ENCODE measurements around the gene RAB42. TPM values are rescaled to one million over a fixed set of nuclear protein-coding genes. Genes with fewer than 3 reads are reported as not detected.
A peak's percentile ranks its signal among the peaks of the same experiment; 100 is the strongest.
"Not testable (repeated sequence)": the region's sequence is repeated elsewhere in the genome, so short reads cannot be mapped to it uniquely, and the experiment has no call there.

RAB42 gene
- total RNA-seq, 2 experiments from 2014 or later: 0.09 TPM; not detected in 1

GRCh38 chr1:28571911-28572310 is 20.2 kb upstream of the RAB42 start:
- Mint-ChIP-seq H3K27me3 (no peaks in the 10 kb centered on the region), H3K4me1 (peaks cover under 1% of the 10 kb centered on the region), H3K4me3 (no peak overlapping the region), H3K27ac (no peak overlapping the region), H3K36me3 (ENCODE audit: low read depth) (peaks cover 23% of the 10 kb centered on the region), H3K9me3 (ENCODE audit: low read depth) (no peaks in the 10 kb centered on the region)
- no peak for ATAC-seq
- CTCF ChIA-PET: interaction anchor here (0.9 to 1.1 kb wide), 2 partner anchors 18 to 163 kb away, joined by 3 read pairs; no protein-coding TSS in a partner anchor
- intact Hi-C loops (cut with DNase I, micrococcal nuclease): no loop called here
- POLR2A ChIA-PET: interaction anchor here (1.0 to 1.1 kb wide), 2 partner anchors 7 to 9 kb away, joined by 3 to 4 read pairs; no protein-coding TSS in a partner anchor
- no peak for DNase-seq

GRCh38 chr1:28572891-28573290 is 19.2 kb upstream of the RAB42 start:
- H3K9me3 Mint-ChIP-seq (ENCODE audit: low read depth); H3K27me3 Mint-ChIP-seq; H3K4me3 Mint-ChIP-seq; ATAC-seq; H3K27ac Mint-ChIP-seq; H3K4me1 Mint-ChIP-seq; intact Hi-C loops (cut with DNase I, micrococcal nuclease); CTCF ChIA-PET; DNase-seq: not testable (repeated sequence)
- peaks cover 21% of the 10 kb centered on the region for H3K36me3 Mint-ChIP-seq (ENCODE audit: low read depth)
- POLR2A ChIA-PET: interaction anchor here (0.6 to 0.7 kb wide), 2 partner anchors 28 to 128 kb away, joined by 3 to 6 read pairs; no protein-coding TSS in a partner anchor

- no peak for DNase-seq
- no peaks in the 10 kb centered on the region for H3K9me3 Mint-ChIP-seq (ENCODE audit: low read depth)
- peaks cover 11% of the 10 kb centered on the region for H3K4me1 Mint-ChIP-seq
- no peak overlapping the region for H3K4me3 Mint-ChIP-seq
- H3K36me3 Mint-ChIP-seq (ENCODE audit: low read depth): peaks cover 21% of the 10 kb centered on the region
- no peak overlapping the region for H3K27ac Mint-ChIP-seq
- ATAC-seq: no peak
- intact Hi-C loops (cut with DNase I, micrococcal nuclease): no loop called here
- H3K27me3 Mint-ChIP-seq: no peaks in the 10 kb centered on the region
- POLR2A ChIA-PET: interaction anchor here (0.7 kb wide), 1 partner anchor 128 kb away, joined by 3 read pairs; no protein-coding TSS in a partner anchor
- CTCF ChIA-PET: no interaction called here
Observed at GRCh38 chr1:28573564-28573963, 18.5 kb upstream of the RAB42 start.

- no peak for DNase-seq
- Mint-ChIP-seq H3K36me3 (ENCODE audit: low read depth) (peaks cover 43% of the 10 kb centered on the region), H3K4me1 (peaks cover 28% of the 10 kb centered on the region), H3K4me3 (no peak overlapping the region), H3K27me3 (no peaks in the 10 kb centered on the region), H3K27ac (peak overlapping the region; percentile 80), H3K9me3 (ENCODE audit: low read depth) (no peaks in the 10 kb centered on the region)
- intact Hi-C loops (cut with DNase I, micrococcal nuclease): no loop called here
- ChIA-PET CTCF (interaction anchor here (0.9 to 1.5 kb wide), 3 partner anchors 13 to 217 kb away, joined by 3 to 5 read pairs (median 5); no protein-coding TSS in a partner anchor), POLR2A (interaction anchor here (1.4 to 6.7 kb wide), 3 partner anchors 25 to 160 kb away, joined by 3 to 86 read pairs (median 75); partner anchors contain the start of genes RCC1, TRNAU1AP and YTHDF2)
- ATAC-seq: no peak
Observed at GRCh38 chr1:28577052-28577678, 14.9 kb upstream of the RAB42 start.

DNA sequence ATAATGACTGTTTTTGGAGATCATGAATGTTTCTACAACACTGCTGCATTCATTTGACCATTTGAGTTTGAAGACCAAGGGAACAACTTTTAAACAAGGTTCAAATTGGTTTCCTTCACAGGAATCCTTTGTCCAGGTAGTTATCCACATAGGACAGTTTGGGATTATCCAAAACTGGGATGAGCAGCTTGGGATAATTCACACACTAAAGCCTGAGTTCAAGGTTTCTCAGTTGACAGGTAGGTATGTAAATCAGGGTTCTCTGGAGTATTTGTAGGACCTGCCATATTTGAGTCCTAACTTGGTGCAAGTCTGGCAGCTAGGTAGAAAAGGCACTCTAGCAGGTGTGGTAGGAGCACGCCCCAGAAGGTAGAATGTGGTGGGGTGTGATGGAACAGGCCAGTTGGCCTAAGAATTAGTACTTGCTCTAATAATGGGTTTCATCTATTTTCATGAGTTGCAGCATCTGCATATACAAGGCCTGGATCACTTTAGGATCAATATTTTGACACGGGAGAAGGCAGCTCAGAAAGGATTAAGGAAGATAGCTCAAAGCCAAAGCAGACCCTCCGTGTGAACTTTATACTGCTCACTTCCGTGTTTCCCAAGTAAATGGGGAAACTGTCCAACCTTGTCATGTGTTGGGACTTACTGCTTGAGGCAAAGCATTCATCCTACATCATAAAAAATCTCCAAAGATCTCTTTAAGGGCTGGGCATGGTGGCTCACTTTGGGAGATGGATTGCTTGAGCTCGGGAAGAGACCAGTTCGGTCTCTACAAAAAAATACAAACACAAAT is 14.1 kb upstream of the RAB42 start:
- Mint-ChIP-seq H3K9me3 (ENCODE audit: low read depth) (no peaks in the 10 kb centered on the region), H3K36me3 (ENCODE audit: low read depth) (peaks cover 43% of the 10 kb centered on the region), H3K4me3 (peak overlapping the region; percentile 89), H3K27ac (peak overlapping the region; percentile 80), H3K27me3 (no peaks in the 10 kb centered on the region), H3K4me1 (peaks cover 30% of the 10 kb centered on the region)
- POLR2A ChIA-PET: interaction anchor here (0.6 to 6.7 kb wide), 5 partner anchors 26 to 339 kb away, joined by 3 to 86 read pairs (median 75); partner anchors contain the start of genes RCC1, RNU11, TRNAU1AP and YTHDF2
- intact Hi-C loops (cut with DNase I, micrococcal nuclease): no loop called here
- DNase-seq (no peak), ATAC-seq (no peak)
- CTCF ChIA-PET: interaction anchor here (0.7 to 1.5 kb wide), 4 partner anchors 12 to 218 kb away, joined by 3 to 5 read pairs (median 4); no protein-coding TSS in a partner anchor

- no peak for ATAC-seq
- H3K36me3 Mint-ChIP-seq (ENCODE audit: low read depth): peaks cover 43% of the 10 kb centered on the region
- DNase-seq: no peak
- H3K27me3 Mint-ChIP-seq: no peaks in the 10 kb centered on the region
- peak overlapping the region; percentile 89 for H3K4me3 Mint-ChIP-seq
- H3K9me3 Mint-ChIP-seq (ENCODE audit: low read depth): no peaks in the 10 kb centered on the region
- H3K4me1 Mint-ChIP-seq: peaks cover 33% of the 10 kb centered on the region
- peak overlapping the region; percentile 72 for H3K27ac Mint-ChIP-seq
- CTCF ChIA-PET: interaction anchor here (0.9 to 1.5 kb wide), 5 partner anchors 11 to 330 kb away, joined by 3 to 5 read pairs (median 3); no protein-coding TSS in a partner anchor
- intact Hi-C loops (cut with DNase I, micrococcal nuclease): no loop called here
- POLR2A ChIA-PET: interaction anchor here (0.5 to 6.7 kb wide), 12 partner anchors 7 to 594 kb away, joined by 3 to 86 read pairs (median 4); partner anchors contain the start of genes RCC1, RNU11, TAF12 and TRNAU1AP
Observed at GRCh38 chr1:28578696-28579218, 13.3 kb upstream of the RAB42 start.

- POLR2A ChIA-PET: interaction anchor here (0.6 to 6.7 kb wide), 12 partner anchors 8 to 594 kb away, joined by 3 to 86 read pairs (median 4); partner anchors contain the start of genes ATP5IF1, RCC1, RNU11 and TAF12
- CTCF ChIA-PET: interaction anchor here (0.8 to 1.3 kb wide), 3 partner anchors 24 to 331 kb away, joined by 3 read pairs; no protein-coding TSS in a partner anchor
- ATAC-seq (no peak), DNase-seq (no peak)
- peaks cover 33% of the 10 kb centered on the region for H3K4me1 Mint-ChIP-seq
- intact Hi-C loops (cut with DNase I, micrococcal nuclease): no loop called here
- H3K36me3 Mint-ChIP-seq (ENCODE audit: low read depth): peaks cover 43% of the 10 kb centered on the region
- H3K9me3 Mint-ChIP-seq (ENCODE audit: low read depth): no peaks in the 10 kb centered on the region
- H3K27ac Mint-ChIP-seq: peak overlapping the region; percentile 95
- no peaks in the 10 kb centered on the region for H3K27me3 Mint-ChIP-seq
- peak overlapping the region; percentile 89 for H3K4me3 Mint-ChIP-seq
Observed at GRCh38 chr1:28579401-28579800, 12.7 kb upstream of the RAB42 start.

GRCh38 chr1:28580722-28581530 is 11.1 kb upstream of the RAB42 start:
- H3K36me3 Mint-ChIP-seq (ENCODE audit: low read depth): peaks cover 43% of the 10 kb centered on the region

GRCh38 chr1:28581531-28582247 is 10.4 kb upstream of the RAB42 start:
- intact Hi-C loops (cut with DNase I, micrococcal nuclease): loop anchor here (1.0 to 5.0 kb wide), 19 partner anchors 28 to 1349 kb away; partner anchors contain the start of genes RNU11 (in 2 of the 2), TAF12 (in 2 of the 2), TRNAU1AP (in 2 of the 2) and YTHDF2 (in 2 of the 2)
- Mint-ChIP-seq H3K4me1 (peaks cover 33% of the 10 kb centered on the region), H3K4me3 (peak overlapping the region; percentile 89), H3K9me3 (ENCODE audit: low read depth) (no peaks in the 10 kb centered on the region), H3K27ac (peak overlapping the region; percentile 95), H3K36me3 (ENCODE audit: low read depth) (peaks cover 43% of the 10 kb centered on the region), H3K27me3 (no peaks in the 10 kb centered on the region)
- ATAC-seq (peak; percentile 91), DNase-seq (peak; percentile 97)
- ChIA-PET CTCF (interaction anchor here (0.6 to 2.2 kb wide), 15 partner anchors 9 to 621 kb away, joined by 3 to 9 read pairs (median 4); partner anchors contain the start of genes RNU11, SRSF4 and YTHDF2), POLR2A (interaction anchor here (0.6 to 6.7 kb wide), 37 partner anchors 9 to 600 kb away, joined by 3 to 86 read pairs (median 4); partner anchors contain the start of genes EYA3, GMEB1, MED18 and RAB42)

More at GRCh38 chr1:28580722-28581530, 11.1 kb upstream of the RAB42 start:
- ChIA-PET CTCF (interaction anchor here (0.6 to 2.2 kb wide), 12 partner anchors 10 to 622 kb away, joined by 3 to 9 read pairs (median 4); partner anchors contain the start of genes RNU11, SRSF4 and YTHDF2), POLR2A (interaction anchor here (0.7 to 6.7 kb wide), 29 partner anchors 9 to 601 kb away, joined by 3 to 86 read pairs (median 5); partner anchors contain the start of genes ATP5IF1, EYA3, GMEB1 and MED18)
- Mint-ChIP-seq H3K9me3 (ENCODE audit: low read depth) (no peaks in the 10 kb centered on the region), H3K27me3 (no peaks in the 10 kb centered on the region), H3K4me3 (peak overlapping the region; percentile 89), H3K4me1 (peaks cover 33% of the 10 kb centered on the region), H3K27ac (peak overlapping the region; percentile 95)
- DNase-seq (peak; percentile 74), ATAC-seq (peak; percentile 49)
- intact Hi-C loops (cut with DNase I, micrococcal nuclease): loop anchor here (1.0 to 5.0 kb wide), 17 partner anchors 28 to 1349 kb away; partner anchors contain the start of genes RNU11 (in 2 of the 2), TAF12 (in 2 of the 2), TRNAU1AP (in 2 of the 2) and YTHDF2 (in 2 of the 2)

All from activated CD4-positive, alpha-beta T cell treated with anti-CD3 and anti-CD28 coated beads for 36 hours (primary cell).